ENCODE results near the gene NBPF9. TPM values are rescaled to one million over a fixed set of nuclear protein-coding genes. Genes with fewer than 3 reads are reported as not detected.
"Not testable (repeated sequence)": the region's sequence is repeated elsewhere in the genome, so short reads cannot be mapped to it uniquely, and the experiment has no call there.

NBPF9 gene
- total RNA-seq, 3 donors from 2014 or later (not counting 1 experiment from before 2014, with no cell fraction given) = 21.1 to 25.3 (median 23.5) TPM

GRCh38 chr1:149008769-149009168 is 94.6 kb downstream of the NBPF9 start:
- H3K4me3 Mint-ChIP-seq; H3K27me3 ChIP-seq (ENCODE audit: control insufficient read depth, insufficient read depth, low read length); H3K4me1 ChIP-seq (ENCODE audit: control insufficient read depth, insufficient read depth, low read length); intact Hi-C loops (cut with micrococcal nuclease); H3K9me3 Mint-ChIP-seq; H3K27ac Mint-ChIP-seq; H3K4me3 ChIP-seq (ENCODE audit: low read length); H3K9me3 ChIP-seq (ENCODE audit: control insufficient read depth, insufficient read depth, low read length); H3K36me3 Mint-ChIP-seq; H3K36me3 ChIP-seq (ENCODE audit: control insufficient read depth, insufficient read depth, low read length); H3K27ac ChIP-seq (ENCODE audit: low read length); H3K4me1 Mint-ChIP-seq; H3K27me3 Mint-ChIP-seq (ENCODE audit: low read depth in 2 of 2); ATAC-seq; DNase-seq: not testable (repeated sequence)
- no CpG with 5 or more reads among the region's 2 CpGs for WGBS (ENCODE audit: insufficient coverage)

- H3K36me3 ChIP-seq (ENCODE audit: control insufficient read depth, insufficient read depth, low read length); H3K9me3 Mint-ChIP-seq; DNase-seq; H3K4me3 Mint-ChIP-seq; H3K4me1 Mint-ChIP-seq; H3K27me3 ChIP-seq (ENCODE audit: control insufficient read depth, insufficient read depth, low read length); ATAC-seq; intact Hi-C loops (cut with micrococcal nuclease); H3K27me3 Mint-ChIP-seq (ENCODE audit: low read depth in 2 of 2); H3K27ac ChIP-seq (ENCODE audit: low read length); H3K27ac Mint-ChIP-seq; H3K9me3 ChIP-seq (ENCODE audit: control insufficient read depth, insufficient read depth, low read length); H3K4me1 ChIP-seq (ENCODE audit: control insufficient read depth, insufficient read depth, low read length); H3K4me3 ChIP-seq (ENCODE audit: low read length); H3K36me3 Mint-ChIP-seq: not testable (repeated sequence)
- no CpG with 5 or more reads among the region's 4 CpGs for WGBS (ENCODE audit: insufficient coverage)
Observed at GRCh38 chr1:149008326-149008725, 95.0 kb downstream of the NBPF9 start.

All from natural killer cell (primary cell).